Transverse colon (tissue), 4 donors: ENCODE results near the gene ANK3. TPM values are rescaled to one million over a fixed set of nuclear protein-coding genes. Genes with fewer than 3 reads are reported as not detected.

Source experiments
- DNase-seq: peaks from one replicate; pipeline ENCODE4 v3.0.0-alpha.2; 2019
- H3K27ac ChIP-seq, 4 donors: fragments of 200-600 bp; sonication (generic); 2 replicates each; pipeline ENCODE4 v1.5.1; 2016 to 2018; ENCODE audit warnings: inconsistent platforms in 4 of 4
- H3K27me3 ChIP-seq: fragments of 200-600 bp; sonication (generic); 2 replicates; pipeline ENCODE4 v1.5.1; 2017; ENCODE audit warnings: inconsistent platforms
- H3K36me3 ChIP-seq, 4 donors: fragments of 200-600 bp; sonication (generic); 2 replicates each; pipeline ENCODE4 v1.5.1; 2017 to 2019; ENCODE audit warnings: inconsistent platforms in 4 of 4
- H3K4me1 ChIP-seq, 4 donors: fragments of 200-600 bp; sonication (generic); 2 replicates each; pipeline ENCODE4 v1.5.1; 2017 to 2020; ENCODE audit warnings: inconsistent platforms in 4 of 4
- H3K4me3 ChIP-seq, 4 donors: fragments of 200-600 bp; sonication (generic); 1 replicate in 1 of 4; 2 replicates in 3 of 4; pipeline versions ENCODE4 v1.5.1 to v1.6.1; 2017 to 2019; ENCODE audit warnings: inconsistent platforms in 4 of 4
- H3K9me3 ChIP-seq, 2 donors: fragments of 200-600 bp; sonication (generic); 2 replicates each; pipeline ENCODE4 v1.5.1; 2017 to 2019; ENCODE audit warnings: inconsistent platforms in 2 of 2
- EP300 ChIP-seq: sonication (generic); formaldehyde crosslinking; IDR thresholded peaks from one replicate; pipeline ENCODE4 v1.6.1; 2017; ENCODE audit warnings: antibody characterized with exemption, low read depth
- POLR2A ChIP-seq: fragments of 450-650 bp; IDR thresholded peaks from one replicate; pipeline ENCODE4 v1.6.1; 2016; ENCODE audit warnings: antibody characterized with exemption, mild to moderate bottlenecking, moderate library complexity
- POLR2AphosphoS5 ChIP-seq, 3 donors: sonication (generic); formaldehyde crosslinking; IDR thresholded peaks; one replicate each; pipeline ENCODE4 v1.6.1; 2016; ENCODE audit warnings: antibody characterized with exemption in 3 of 3
- WGBS, 2 donors: methylation state at CpG; one replicate each; pipeline ENCODE4 v1.1.5; 2018; ENCODE audit warnings: low coverage in 1 of 2; 5-methylcytosine and 5-hydroxymethylcytosine counted together
- in situ Hi-C, 4 donors: fragments of 200-750 bp; cut with MboI; loops; one replicate each; pipeline versions ENCODE4 v1.15.0 to v1.15.1; 2017; ENCODE audit warnings: low sequenced_read_pairs in 3 of 4, low pct_ligation_motif_present in 1 of 4, low pct_unique_long_range_greater_than_20kb in 1 of 4
- intact Hi-C: fragments of 100-400 bp; cut with DNase I; formaldehyde crosslinking; loops from one replicate; pipeline ENCODE4 v1.15.1; 2023; ENCODE audit warnings: low total_unique reads
- total RNA-seq, 4 donors: library from RNA; depleted of rRNA; stranded (reverse); fragments of >200 nt; gene quantifications; one replicate each; pipeline ENCODE4 v1.1.0, GENCODE V29; 2016
- TF ChIP-seq, protein P1 (sequence below), 5 experiments: fragments of 200-600 bp in 3 of 5; fragments of 450-650 bp in 2 of 5; sonication (generic) in 3 of 5; IDR thresholded peaks; 1 replicate in 2 of 5; 2 replicates in 3 of 5; pipeline ENCODE4 v1.5.1; 2016 to 2017; ENCODE audit warnings: antibody characterized with exemption in 5 of 5, inconsistent platforms in 3 of 5, mild to moderate bottlenecking in 2 of 5, moderate library complexity in 1 of 5

The ANK3 gene
- total RNA-seq, 4 donors from 2014 or later = 41.2 to 230 (median 172) TPM

DNA sequence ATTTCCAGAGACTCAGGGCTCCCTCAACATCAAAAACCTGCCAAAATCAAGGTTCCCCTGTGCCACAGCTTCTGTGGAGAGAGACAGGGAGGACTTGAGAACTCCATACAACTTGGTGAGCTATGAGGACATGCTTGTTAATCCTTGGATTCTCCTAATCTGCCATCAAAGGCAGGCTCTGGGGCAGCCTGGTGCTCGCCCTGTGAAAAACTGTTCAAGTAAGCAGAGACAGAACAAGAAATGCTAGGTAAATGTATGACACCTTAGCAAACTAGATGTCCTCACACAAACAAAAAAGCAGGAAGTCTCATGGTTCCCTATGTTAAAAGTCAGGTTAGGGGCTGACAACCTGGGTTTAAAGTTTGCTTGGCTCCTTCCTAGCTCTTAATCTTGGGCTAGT lies 73.6 kb downstream of the ANK3 start:
- no peak overlapping the region for H3K4me3 ChIP-seq
- no peaks in the 10 kb centered on the region for H3K36me3 ChIP-seq
- WGBS, 2 donors = 88 to 100% methylated on average over 1 of the region's 1 CpG
- H3K27ac ChIP-seq = no peak overlapping the region
- no peak for DNase-seq
- H3K9me3 ChIP-seq = no peaks in the 10 kb centered on the region
- in situ Hi-C loops (no loop called here), intact Hi-C loops (no loop called here)
- H3K4me1 ChIP-seq = peaks cover 0 to 8% (median 2%) of the 10 kb centered on the region in 4 donors
- TF ChIP-seq, protein P1, sequence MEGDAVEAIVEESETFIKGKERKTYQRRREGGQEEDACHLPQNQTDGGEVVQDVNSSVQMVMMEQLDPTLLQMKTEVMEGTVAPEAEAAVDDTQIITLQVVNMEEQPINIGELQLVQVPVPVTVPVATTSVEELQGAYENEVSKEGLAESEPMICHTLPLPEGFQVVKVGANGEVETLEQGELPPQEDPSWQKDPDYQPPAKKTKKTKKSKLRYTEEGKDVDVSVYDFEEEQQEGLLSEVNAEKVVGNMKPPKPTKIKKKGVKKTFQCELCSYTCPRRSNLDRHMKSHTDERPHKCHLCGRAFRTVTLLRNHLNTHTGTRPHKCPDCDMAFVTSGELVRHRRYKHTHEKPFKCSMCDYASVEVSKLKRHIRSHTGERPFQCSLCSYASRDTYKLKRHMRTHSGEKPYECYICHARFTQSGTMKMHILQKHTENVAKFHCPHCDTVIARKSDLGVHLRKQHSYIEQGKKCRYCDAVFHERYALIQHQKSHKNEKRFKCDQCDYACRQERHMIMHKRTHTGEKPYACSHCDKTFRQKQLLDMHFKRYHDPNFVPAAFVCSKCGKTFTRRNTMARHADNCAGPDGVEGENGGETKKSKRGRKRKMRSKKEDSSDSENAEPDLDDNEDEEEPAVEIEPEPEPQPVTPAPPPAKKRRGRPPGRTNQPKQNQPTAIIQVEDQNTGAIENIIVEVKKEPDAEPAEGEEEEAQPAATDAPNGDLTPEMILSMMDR (IDR thresholded peaks at IDR 0.05) = no peak
- no peak for TF ChIP-seq EP300
- no peaks in the 10 kb centered on the region for H3K27me3 ChIP-seq

DNA sequence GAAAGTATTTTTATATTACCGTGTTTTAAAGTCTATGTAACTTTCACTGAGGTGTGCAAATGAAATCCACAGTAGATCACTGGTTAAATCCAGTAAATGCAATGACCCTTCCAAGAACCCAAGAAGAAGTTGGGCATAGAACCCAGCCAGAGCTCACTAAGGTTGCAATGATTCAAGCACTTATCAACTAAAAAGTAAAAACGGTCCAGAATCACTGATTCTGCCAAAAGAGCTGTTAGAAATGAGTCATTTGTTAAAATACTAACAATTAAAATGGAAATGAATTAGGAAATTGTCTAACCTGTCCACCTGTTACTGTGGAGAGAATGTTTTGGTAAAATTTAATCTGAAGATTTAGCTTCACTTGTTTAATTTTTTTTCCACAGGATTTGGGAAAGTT lies 74.4 kb downstream of the ANK3 start:
- WGBS, 2 donors = 60 to 68% methylated on average over 2 of the region's 2 CpGs
- Histone ChIP-seq H3K36me3 (no peaks in the 10 kb centered on the region), H3K27ac (no peak overlapping the region), H3K27me3 (no peaks in the 10 kb centered on the region), H3K4me1 (peaks cover 0 to 8% (median 2%) of the 10 kb centered on the region in 4 donors), H3K9me3 (no peaks in the 10 kb centered on the region), H3K4me3 (no peak overlapping the region)
- TF ChIP-seq EP300 = no peak
- no peak for TF ChIP-seq POLR2A
- no peak for TF ChIP-seq POLR2AphosphoS5 (IDR thresholded peaks at IDR 0.05)
- in situ Hi-C loops (no loop called here), intact Hi-C loops (no loop called here)
- DNase-seq = no peak

DNA sequence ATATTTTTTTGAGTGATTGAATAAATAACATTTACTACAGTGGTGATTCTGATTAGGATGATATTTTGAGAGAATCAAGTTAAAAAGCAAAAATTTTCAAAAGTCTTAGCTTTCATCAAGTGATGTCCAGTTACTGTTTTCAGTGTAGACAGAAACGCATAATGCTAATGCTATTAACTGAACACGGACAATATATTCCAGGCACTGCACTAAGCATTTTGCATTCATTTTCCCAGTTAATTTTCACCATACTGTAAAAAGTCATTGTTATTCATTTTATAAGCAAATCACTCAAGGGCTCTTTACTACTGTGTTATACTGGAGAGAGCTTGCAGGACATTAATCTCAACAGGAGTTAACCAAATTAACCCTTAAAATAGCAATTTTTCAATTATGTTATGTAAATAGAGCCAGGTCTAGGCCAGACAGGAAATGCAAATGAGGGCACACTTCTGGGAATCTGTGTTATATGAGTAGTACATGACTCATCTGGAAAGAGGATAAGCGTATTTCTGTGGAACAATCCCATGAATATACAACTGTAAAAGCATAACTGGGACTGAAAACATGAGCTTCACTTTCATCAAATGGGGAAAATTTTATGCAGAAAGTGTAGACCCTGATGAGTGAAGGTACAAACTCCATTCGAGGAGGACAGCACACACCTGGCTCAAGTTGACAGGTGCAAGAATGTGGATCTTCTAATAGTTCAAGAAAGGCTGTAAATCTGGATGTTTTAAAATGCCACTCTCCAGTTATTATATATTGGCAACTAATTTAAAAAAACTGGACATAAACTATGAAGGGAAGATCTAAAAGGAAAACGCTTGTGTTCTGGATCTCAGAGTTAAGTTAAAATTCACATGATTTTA lies 75.4 kb downstream of the ANK3 start:
- Histone ChIP-seq H3K4me3 (no peak overlapping the region), H3K27me3 (no peaks in the 10 kb centered on the region), H3K9me3 (no peaks in the 10 kb centered on the region), H3K36me3 (no peaks in the 10 kb centered on the region), H3K27ac (no peak overlapping the region), H3K4me1 (peaks cover 0 to 8% (median 2%) of the 10 kb centered on the region in 4 donors)
- in situ Hi-C loops (no loop called here), intact Hi-C loops (no loop called here)
- TF ChIP-seq, protein P1 (IDR thresholded peaks at IDR 0.05) = no peak
- TF ChIP-seq EP300 (no peak), POLR2A (no peak), POLR2AphosphoS5 (IDR thresholded peaks at IDR 0.05) (no peak)
- 71 to 82% methylated on average over 5 of the region's 5 CpGs for WGBS, 2 donors
- DNase-seq = no peak

DNA sequence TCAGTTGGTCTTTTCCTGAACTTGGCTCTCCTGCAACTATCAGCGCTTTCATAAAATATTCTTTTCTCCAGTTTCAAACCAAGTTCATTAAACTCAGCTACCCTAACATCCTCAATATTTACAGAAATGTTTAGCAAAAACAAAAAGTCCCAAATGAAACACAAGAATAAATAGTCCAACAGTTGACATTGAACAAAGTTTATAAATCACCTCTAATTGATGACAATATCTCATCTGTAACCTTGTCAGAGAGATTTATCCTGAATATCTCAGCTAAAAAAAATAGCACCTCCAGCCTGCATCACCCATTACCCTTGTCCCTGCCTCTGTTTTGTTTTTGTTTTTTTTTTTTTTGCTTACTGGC lies 76.1 kb downstream of the ANK3 start:
- TF ChIP-seq POLR2AphosphoS5 (IDR thresholded peaks at IDR 0.05) (no peak), POLR2A (no peak)
- Histone ChIP-seq H3K27ac (no peak overlapping the region), H3K4me3 (no peak overlapping the region), H3K27me3 (no peaks in the 10 kb centered on the region), H3K9me3 (no peaks in the 10 kb centered on the region), H3K4me1 (peaks cover 0 to 8% (median 2%) of the 10 kb centered on the region in 4 donors), H3K36me3 (no peaks in the 10 kb centered on the region)
- in situ Hi-C loops = no loop called here
- intact Hi-C loops = no loop called here
- no peak for DNase-seq
- WGBS, 2 donors = 100% methylated on average over 1 of the region's 1 CpG

DNA sequence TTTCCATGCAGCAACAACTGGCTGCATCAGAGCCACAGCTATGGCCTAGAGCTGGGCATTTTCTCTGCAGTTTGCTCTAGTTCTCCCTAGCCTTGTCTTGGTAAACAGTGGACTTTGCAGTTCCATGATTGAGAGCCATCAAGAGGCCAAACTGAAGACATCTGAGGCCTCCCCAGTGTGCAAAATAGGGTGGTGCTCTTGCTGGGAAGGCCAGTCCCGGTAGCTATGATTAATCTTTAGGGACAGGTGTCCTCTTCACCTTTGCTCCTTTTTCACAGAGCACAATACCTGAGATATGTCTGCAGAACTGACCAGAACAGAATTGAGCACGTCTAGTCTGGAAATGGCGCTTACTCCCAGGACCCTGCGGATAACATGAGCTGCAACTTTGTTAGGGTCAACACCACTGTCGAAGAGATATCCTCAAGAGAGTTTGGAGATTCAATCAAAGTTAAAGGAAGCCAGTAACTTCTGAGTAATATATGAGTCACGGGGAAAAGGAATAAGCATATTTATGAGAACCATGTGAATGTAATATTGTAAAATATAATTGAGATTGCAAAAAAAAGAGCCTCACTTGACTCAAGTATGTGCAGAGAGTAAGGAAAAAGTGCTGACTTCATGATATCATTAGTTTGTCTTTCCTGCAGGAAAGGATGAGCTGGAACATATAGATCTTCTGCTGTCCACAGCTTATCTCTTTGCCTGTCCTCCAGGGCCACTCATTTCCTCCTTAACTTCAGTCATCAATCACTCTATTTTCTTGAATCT lies 76.7 kb downstream of the ANK3 start:
- H3K4me1 ChIP-seq = peaks cover 0 to 8% (median 2%) of the 10 kb centered on the region in 4 donors
- WGBS, 2 donors = 86% methylated on average over 1 to 6 of the region's 6 CpGs
- no peak for DNase-seq
- H3K9me3 ChIP-seq = no peaks in the 10 kb centered on the region
- no peaks in the 10 kb centered on the region for H3K27me3 ChIP-seq
- no peaks in the 10 kb centered on the region for H3K36me3 ChIP-seq
- no peak for TF ChIP-seq POLR2A
- TF ChIP-seq EP300 = no peak
- TF ChIP-seq, protein P1 (IDR thresholded peaks at IDR 0.05) = no peak
- no peak for TF ChIP-seq POLR2AphosphoS5 (IDR thresholded peaks at IDR 0.05)
- in situ Hi-C loops (no loop called here), intact Hi-C loops (no loop called here)
- no peak overlapping the region for H3K4me3 ChIP-seq
- no peak overlapping the region for H3K27ac ChIP-seq
